Lower lobe of right lung (tissue), 2 donors: ENCODE data around the gene SCRN1. TPM values are rescaled to one million over a fixed set of nuclear protein-coding genes. Genes with fewer than 3 reads are reported as not detected.
A peak's percentile ranks its signal among the peaks of the same experiment; 100 is the strongest.

Experiments used
- ATAC-seq, 2 donors: fragments of 200-7000 bp; cut with Tn5 transposase; one replicate each; pipeline ENCODE4 v1.9.1; 2020 to 2022; ENCODE audit warnings: mild to moderate bottlenecking in 2 of 2, moderate library complexity in 2 of 2
- DNase-seq: peaks from one replicate; pipeline ENCODE4 v3.0.0-alpha.2; 2020
- H3K27ac ChIP-seq: fragments of 200-600 bp; one replicate; pipeline ENCODE4 v1.8.0; 2022
- H3K27me3 ChIP-seq: fragments of 200-600 bp; one replicate; pipeline ENCODE4 v1.8.0; 2022; ENCODE audit warnings: low read depth
- H3K36me3 ChIP-seq: fragments of 200-600 bp; one replicate; pipeline ENCODE4 v1.8.0; 2022; ENCODE audit warnings: mild to moderate bottlenecking
- H3K4me1 ChIP-seq: fragments of 200-600 bp; one replicate; pipeline ENCODE4 v1.8.0; 2022
- H3K4me3 ChIP-seq: fragments of 200-600 bp; one replicate; pipeline ENCODE4 v1.8.0; 2022; ENCODE audit warnings: mild to moderate bottlenecking
- H3K9me3 ChIP-seq: fragments of 200-600 bp; one replicate; pipeline ENCODE4 v1.8.0; 2022
- intact Hi-C: fragments of 100-400 bp; cut with DNase I; formaldehyde crosslinking; loops from one replicate; pipeline ENCODE4 v1.11.0; 2022
- total RNA-seq: library from RNA; stranded (reverse); fragmentation: NEBNext Ultra II Directional; extraction: Animal tissue kit (Norgen Biotek cat#: 25700); gene quantifications from one replicate; pipeline ENCODE4 v1.2.1, GENCODE V29; 2021
- TF ChIP-seq, protein P1 (sequence below): fragments of 200-600 bp; IDR thresholded peaks from one replicate; pipeline ENCODE4 v1.8.0; 2022; ENCODE audit warnings: antibody characterized with exemption, mild to moderate bottlenecking
- donor health status: DM: no; HTN: yes; CAD: no; lungs with severe emphysema.

Gene SCRN1
- total RNA-seq, 1 donor from 2014 or later: 28.2 TPM

- no peaks in the 10 kb centered on the region for H3K9me3 ChIP-seq
- DNase-seq: peak; percentile 57
Observed at GRCh38 chr7:29955799-29956486, 33.7 kb downstream of the SCRN1 start.

DNA sequence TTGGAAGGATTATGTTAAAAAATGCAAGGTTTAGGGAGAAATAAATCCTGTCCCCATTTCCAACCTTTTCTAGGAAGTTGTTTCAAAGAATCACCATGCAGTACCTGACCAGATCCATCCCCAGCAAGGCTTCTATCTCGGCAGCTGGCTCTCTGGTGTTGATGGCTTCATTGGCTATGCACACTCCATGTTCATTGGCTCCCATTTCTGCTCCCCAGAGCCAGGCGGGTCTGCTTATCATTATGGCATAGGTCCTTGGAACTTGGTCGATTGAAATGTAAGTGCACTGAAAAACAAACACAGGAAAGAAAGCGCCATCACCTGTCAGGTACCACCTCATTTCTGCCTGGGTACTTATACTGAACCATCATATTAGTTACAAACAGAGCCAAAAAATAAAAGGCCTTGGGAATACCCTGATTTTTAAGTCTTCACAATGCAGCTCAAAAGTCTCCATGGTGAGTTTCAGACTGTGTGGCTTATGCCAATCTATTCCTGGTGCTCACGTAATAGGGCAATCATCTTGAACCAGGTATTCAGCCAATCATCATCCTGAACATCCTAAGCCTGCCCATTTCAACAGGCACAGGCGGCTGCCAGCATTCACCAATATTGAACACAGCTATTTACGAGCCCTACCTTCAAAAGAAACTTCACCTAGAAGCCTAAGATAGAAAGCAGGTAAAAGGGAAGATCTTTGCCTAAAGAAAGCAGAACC is 34.4 kb downstream of the SCRN1 start:
- H3K4me3 ChIP-seq: no peak overlapping the region
- H3K4me1 ChIP-seq: no peaks in the 10 kb centered on the region
- no peaks in the 10 kb centered on the region for H3K9me3 ChIP-seq
- TF ChIP-seq, protein P1, sequence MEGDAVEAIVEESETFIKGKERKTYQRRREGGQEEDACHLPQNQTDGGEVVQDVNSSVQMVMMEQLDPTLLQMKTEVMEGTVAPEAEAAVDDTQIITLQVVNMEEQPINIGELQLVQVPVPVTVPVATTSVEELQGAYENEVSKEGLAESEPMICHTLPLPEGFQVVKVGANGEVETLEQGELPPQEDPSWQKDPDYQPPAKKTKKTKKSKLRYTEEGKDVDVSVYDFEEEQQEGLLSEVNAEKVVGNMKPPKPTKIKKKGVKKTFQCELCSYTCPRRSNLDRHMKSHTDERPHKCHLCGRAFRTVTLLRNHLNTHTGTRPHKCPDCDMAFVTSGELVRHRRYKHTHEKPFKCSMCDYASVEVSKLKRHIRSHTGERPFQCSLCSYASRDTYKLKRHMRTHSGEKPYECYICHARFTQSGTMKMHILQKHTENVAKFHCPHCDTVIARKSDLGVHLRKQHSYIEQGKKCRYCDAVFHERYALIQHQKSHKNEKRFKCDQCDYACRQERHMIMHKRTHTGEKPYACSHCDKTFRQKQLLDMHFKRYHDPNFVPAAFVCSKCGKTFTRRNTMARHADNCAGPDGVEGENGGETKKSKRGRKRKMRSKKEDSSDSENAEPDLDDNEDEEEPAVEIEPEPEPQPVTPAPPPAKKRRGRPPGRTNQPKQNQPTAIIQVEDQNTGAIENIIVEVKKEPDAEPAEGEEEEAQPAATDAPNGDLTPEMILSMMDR: no peak
- intact Hi-C loops: no loop called here
- H3K27me3 ChIP-seq: no peaks in the 10 kb centered on the region
- no peak overlapping the region for H3K27ac ChIP-seq
- peaks cover 12% of the 10 kb centered on the region for H3K36me3 ChIP-seq
- DNase-seq (no peak), ATAC-seq (no peak)

More at GRCh38 chr7:29955799-29956486, 33.7 kb downstream of the SCRN1 start:
- no peak overlapping the region for H3K4me3 ChIP-seq
- no peaks in the 10 kb centered on the region for H3K4me1 ChIP-seq
- H3K36me3 ChIP-seq: peaks cover 9% of the 10 kb centered on the region
- intact Hi-C loops: no loop called here
- H3K27me3 ChIP-seq: no peaks in the 10 kb centered on the region
- TF ChIP-seq, protein P1: no peak
- ATAC-seq: peak; percentile 49 to 86
- H3K27ac ChIP-seq: no peak overlapping the region

GRCh38 chr7:29953726-29954347 is 35.8 kb downstream of the SCRN1 start:
- Histone ChIP-seq H3K4me3 (no peak overlapping the region), H3K9me3 (no peaks in the 10 kb centered on the region), H3K36me3 (peaks cover 16% of the 10 kb centered on the region), H3K4me1 (no peaks in the 10 kb centered on the region), H3K27me3 (no peaks in the 10 kb centered on the region), H3K27ac (no peak overlapping the region)
- intact Hi-C loops: no loop called here
- DNase-seq (no peak), ATAC-seq (no peak)
- TF ChIP-seq, protein P1: no peak

- Histone ChIP-seq H3K27ac (no peak overlapping the region), H3K9me3 (no peaks in the 10 kb centered on the region), H3K4me3 (no peak overlapping the region), H3K36me3 (peaks cover 19% of the 10 kb centered on the region), H3K27me3 (no peaks in the 10 kb centered on the region), H3K4me1 (no peaks in the 10 kb centered on the region)
- ATAC-seq: no peak
- intact Hi-C loops: no loop called here
- TF ChIP-seq, protein P1: no peak
- DNase-seq: no peak
Observed at GRCh38 chr7:29951206-29951605, 38.4 kb downstream of the SCRN1 start.

- TF ChIP-seq, protein P1: no peak
- no peaks in the 10 kb centered on the region for H3K27me3 ChIP-seq
- H3K27ac ChIP-seq: no peak overlapping the region
- H3K36me3 ChIP-seq: peaks cover 19% of the 10 kb centered on the region
- H3K4me1 ChIP-seq: no peaks in the 10 kb centered on the region
- H3K4me3 ChIP-seq: no peak overlapping the region
- no peaks in the 10 kb centered on the region for H3K9me3 ChIP-seq
- no peak for ATAC-seq
- DNase-seq: no peak
- intact Hi-C loops: no loop called here
Observed at GRCh38 chr7:29950480-29950879, 39.1 kb downstream of the SCRN1 start.
